Vagina (tissue), 2 donors: ENCODE data around the gene CCDC134. TPM values are rescaled to one million over a fixed set of nuclear protein-coding genes. Genes with fewer than 3 reads are reported as not detected.
A peak's percentile ranks its signal among the peaks of the same experiment; 100 is the strongest.
"Not testable (repeated sequence)": the region's sequence is repeated elsewhere in the genome, so short reads cannot be mapped to it uniquely, and the experiment has no call there.

Experiments
- DNase-seq, 2 donors: peaks; one replicate each; pipeline ENCODE4 v3.0.0-alpha.2; 2017; ENCODE audit errors: extremely low spot score in 2 of 2
- H3K27ac ChIP-seq: fragments of 200-600 bp; sonication (generic); one replicate; pipeline ENCODE4 v1.5.1; 2019
- H3K27me3 ChIP-seq: fragments of 200-600 bp; sonication (generic); one replicate; pipeline ENCODE4 v1.5.1; 2019
- H3K36me3 ChIP-seq, 2 donors: fragments of 200-600 bp; sonication (generic); one replicate each; pipeline ENCODE4 v1.5.1; 2017 to 2019
- H3K4me1 ChIP-seq: fragments of 200-600 bp; sonication (generic); one replicate; pipeline ENCODE4 v1.5.1; 2019
- H3K4me3 ChIP-seq, 2 donors: fragments of 200-600 bp; sonication (generic); 1 replicate in 1 of 2; 2 replicates in 1 of 2; pipeline ENCODE4 v1.5.1; 2016 to 2019
- H3K9me3 ChIP-seq: fragments of 200-600 bp; sonication (generic); one replicate; pipeline ENCODE4 v1.5.1; 2019
- POLR2A ChIP-seq, 2 donors: fragments of 450-650 bp; IDR thresholded peaks; one replicate each; pipeline ENCODE4 v1.6.1; 2017; ENCODE audit warnings: antibody characterized with exemption in 2 of 2, mild to moderate bottlenecking in 2 of 2, moderate library complexity in 2 of 2
- POLR2AphosphoS5 ChIP-seq, 2 donors: sonication (generic); formaldehyde crosslinking; IDR thresholded peaks; one replicate each; pipeline ENCODE4 v1.9.0; 2017; ENCODE audit warnings: antibody characterized with exemption in 2 of 2, mild to moderate bottlenecking in 2 of 2, low read depth in 1 of 2; ENCODE audit not compliant: insufficient read depth in 1 of 2
- intact Hi-C: fragments of 100-400 bp; cut with DNase I; formaldehyde crosslinking; loops from one replicate; pipeline ENCODE4 v1.15.1; 2023
- total RNA-seq: library from RNA; depleted of rRNA; stranded (reverse); fragments of >200 nt; gene quantifications from one replicate; pipeline ENCODE4 v1.2.3, GENCODE V29; 2016
- TF ChIP-seq, protein P1 (sequence below), 3 experiments: fragments of 450-650 bp in 2 of 3; fragments of 200-600 bp in 1 of 3; sonication (generic) in 1 of 3; IDR thresholded peaks; one replicate each; pipeline ENCODE4 v1.5.1; 2017 to 2019; ENCODE audit warnings: antibody characterized with exemption in 3 of 3, mild to moderate bottlenecking in 2 of 3, moderate library complexity in 2 of 3

Gene CCDC134
- total RNA-seq, 1 donor from 2014 or later: 8.8 TPM

DNA sequence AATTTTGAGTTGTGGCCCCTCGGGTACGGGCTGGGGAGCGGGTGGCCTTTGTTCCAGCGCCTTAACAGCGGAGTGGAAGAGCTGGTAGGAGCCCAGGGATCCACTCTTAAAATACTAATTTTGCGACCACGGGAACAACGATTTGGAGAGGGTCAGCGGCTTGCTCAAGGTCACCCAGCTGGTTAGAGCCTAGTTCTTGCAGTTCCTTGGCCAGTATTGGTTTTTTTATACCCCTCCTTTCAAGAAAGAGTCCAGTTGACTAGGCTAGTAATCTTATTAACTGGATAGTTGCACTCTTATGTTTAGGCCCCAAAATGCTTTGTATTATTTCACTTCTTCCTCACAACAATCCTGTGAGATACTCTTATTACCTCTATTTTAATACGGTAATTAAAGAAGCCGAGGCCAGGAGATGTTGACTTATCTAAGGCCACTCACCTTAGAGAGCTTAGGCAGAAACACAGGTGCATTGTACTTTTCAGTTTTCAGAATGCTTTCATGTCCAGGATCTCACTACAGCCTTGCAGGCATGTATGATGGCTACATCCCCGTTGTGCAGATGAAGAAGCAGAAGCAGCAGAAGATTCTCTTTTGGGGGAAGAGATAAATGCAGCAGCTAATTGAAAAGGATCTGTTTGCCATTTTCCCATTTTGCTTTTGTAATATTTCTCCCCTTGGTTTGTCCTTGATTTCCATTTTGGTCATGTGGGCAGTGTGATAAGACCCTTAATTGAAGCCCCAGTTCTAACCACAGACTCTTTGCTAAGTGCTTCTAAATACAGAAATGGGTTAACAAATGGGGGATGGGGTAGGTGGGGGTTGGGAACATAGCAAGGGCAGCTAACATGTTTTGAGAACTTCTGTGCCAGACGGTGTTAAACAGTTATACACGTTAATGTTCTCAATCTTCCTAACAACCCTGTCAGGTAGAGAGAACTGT is 33.8 kb downstream of the CCDC134 start:
- H3K36me3 ChIP-seq: no peaks in the 10 kb centered on the region
- no peaks in the 10 kb centered on the region for H3K27me3 ChIP-seq
- peak overlapping the region; percentile 99 for H3K27ac ChIP-seq
- TF ChIP-seq POLR2A (IDR thresholded peaks at IDR 0.05) (no peak), POLR2AphosphoS5 (IDR thresholded peaks at IDR 0.05; ENCODE audit: insufficient read depth in 1 of 2, low read depth in 1 of 2) (no peak)
- TF ChIP-seq, protein P1, sequence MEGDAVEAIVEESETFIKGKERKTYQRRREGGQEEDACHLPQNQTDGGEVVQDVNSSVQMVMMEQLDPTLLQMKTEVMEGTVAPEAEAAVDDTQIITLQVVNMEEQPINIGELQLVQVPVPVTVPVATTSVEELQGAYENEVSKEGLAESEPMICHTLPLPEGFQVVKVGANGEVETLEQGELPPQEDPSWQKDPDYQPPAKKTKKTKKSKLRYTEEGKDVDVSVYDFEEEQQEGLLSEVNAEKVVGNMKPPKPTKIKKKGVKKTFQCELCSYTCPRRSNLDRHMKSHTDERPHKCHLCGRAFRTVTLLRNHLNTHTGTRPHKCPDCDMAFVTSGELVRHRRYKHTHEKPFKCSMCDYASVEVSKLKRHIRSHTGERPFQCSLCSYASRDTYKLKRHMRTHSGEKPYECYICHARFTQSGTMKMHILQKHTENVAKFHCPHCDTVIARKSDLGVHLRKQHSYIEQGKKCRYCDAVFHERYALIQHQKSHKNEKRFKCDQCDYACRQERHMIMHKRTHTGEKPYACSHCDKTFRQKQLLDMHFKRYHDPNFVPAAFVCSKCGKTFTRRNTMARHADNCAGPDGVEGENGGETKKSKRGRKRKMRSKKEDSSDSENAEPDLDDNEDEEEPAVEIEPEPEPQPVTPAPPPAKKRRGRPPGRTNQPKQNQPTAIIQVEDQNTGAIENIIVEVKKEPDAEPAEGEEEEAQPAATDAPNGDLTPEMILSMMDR (IDR thresholded peaks at IDR 0.05): no peak
- peak overlapping the region; percentile 70 to 87 for H3K4me3 ChIP-seq
- intact Hi-C loops: no loop called here
- H3K4me1 ChIP-seq: peaks cover 39% of the 10 kb centered on the region
- no peak for DNase-seq
- no peaks in the 10 kb centered on the region for H3K9me3 ChIP-seq

DNA sequence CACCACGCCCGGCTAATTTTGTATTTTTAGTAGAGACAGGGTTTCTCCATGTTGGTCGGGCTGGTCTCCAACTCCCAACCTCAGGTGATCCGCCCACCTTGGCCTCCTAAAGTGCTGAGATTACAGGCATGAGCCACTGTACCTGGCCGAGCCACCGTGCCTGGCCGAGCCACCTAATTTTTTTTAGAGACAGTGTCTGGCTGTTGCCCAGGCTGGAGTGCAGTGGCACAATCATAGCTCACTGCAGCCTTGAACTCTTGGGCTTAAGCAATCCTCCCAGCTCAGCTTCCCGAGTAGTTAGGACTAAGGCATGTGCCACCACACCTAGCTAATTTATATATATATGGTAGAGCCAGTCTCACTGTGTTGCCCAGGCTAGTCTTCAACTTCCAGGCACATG is 35.0 kb downstream of the CCDC134 start:
- H3K27me3 ChIP-seq, DNase-seq, H3K36me3 ChIP-seq, H3K9me3 ChIP-seq, intact Hi-C loops, H3K4me3 ChIP-seq: not testable (repeated sequence)
- Histone ChIP-seq H3K27ac (peak overlapping the region; percentile 54), H3K4me1 (peaks cover 51% of the 10 kb centered on the region)

DNA sequence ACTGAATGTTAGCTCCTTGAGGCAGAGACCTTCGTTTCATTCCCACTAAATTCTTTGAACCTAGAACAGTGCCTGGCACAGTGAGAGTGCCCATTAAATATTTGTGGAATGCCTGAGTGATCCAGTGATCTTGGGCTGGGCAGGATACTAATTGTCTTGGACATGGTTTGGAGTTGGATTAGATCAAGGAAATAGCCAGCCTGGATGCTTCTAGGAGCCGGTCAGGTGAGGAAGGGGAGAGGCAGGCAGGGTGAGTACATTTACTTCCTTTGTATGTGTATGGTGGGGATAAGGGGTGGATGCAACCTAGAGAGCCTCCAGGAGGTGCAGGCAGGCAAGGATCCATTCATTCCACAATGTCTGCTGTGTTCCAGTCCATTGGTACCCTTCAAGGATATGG is 36.1 kb downstream of the CCDC134 start:
- no peak for DNase-seq
- intact Hi-C loops: no loop called here
- H3K27ac ChIP-seq: peak overlapping the region; percentile 54
- TF ChIP-seq POLR2AphosphoS5 (IDR thresholded peaks at IDR 0.05; ENCODE audit: insufficient read depth in 1 of 2, low read depth in 1 of 2): no peak
- TF ChIP-seq, protein P1 (IDR thresholded peaks at IDR 0.05): no peak
- TF ChIP-seq POLR2A (IDR thresholded peaks at IDR 0.05): no peak
- peaks cover 59% of the 10 kb centered on the region for H3K4me1 ChIP-seq
- no peak overlapping the region for H3K4me3 ChIP-seq
- no peaks in the 10 kb centered on the region for H3K27me3 ChIP-seq
- no peaks in the 10 kb centered on the region for H3K36me3 ChIP-seq
- no peaks in the 10 kb centered on the region for H3K9me3 ChIP-seq

DNA sequence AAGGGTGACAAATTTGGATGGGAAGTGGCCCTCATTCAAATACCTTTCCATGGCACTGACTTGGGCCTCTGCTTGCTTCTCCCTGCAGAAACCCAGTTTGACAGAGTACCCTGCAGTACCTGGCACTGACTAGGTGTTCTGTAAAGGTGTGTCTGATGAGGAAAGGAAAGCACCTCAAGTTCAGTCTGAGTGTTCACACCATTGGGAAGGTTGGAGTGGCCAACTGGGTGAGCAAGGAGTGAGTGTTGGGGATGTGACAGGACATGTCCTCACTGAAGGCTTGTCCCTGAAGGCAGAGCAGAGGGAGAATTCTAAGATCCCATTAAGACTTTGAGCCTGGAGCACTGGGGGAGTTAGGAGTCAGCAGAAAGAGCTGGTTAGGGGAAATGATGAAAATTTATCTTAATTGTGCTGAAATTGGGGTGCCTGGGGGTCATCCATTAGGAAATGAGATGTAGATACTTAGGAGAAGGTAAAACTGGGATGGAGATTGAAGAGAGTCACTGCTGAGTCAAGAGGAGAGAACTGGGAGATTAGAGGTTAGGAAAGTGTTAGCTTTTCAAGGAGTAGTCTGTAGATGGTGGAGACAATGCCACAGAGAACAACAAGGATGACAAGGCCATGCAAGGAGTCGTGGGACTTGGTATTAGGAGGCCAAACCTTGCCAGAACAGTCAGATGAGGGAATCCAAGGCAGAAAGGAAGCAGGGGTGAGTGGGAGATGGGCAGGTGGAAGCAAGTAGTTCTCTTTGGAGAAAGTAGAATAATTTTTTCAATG is 38.6 kb downstream of the CCDC134 start:
- peak in 1 of 2 donors; percentile 84 for DNase-seq
- Histone ChIP-seq H3K27me3 (no peaks in the 10 kb centered on the region), H3K27ac (peak overlapping the region; percentile 42), H3K9me3 (no peaks in the 10 kb centered on the region), H3K4me1 (peaks cover 72% of the 10 kb centered on the region), H3K4me3 (no peak overlapping the region), H3K36me3 (no peaks in the 10 kb centered on the region)
- TF ChIP-seq, protein P1 (IDR thresholded peaks at IDR 0.05): no peak
- peak in 1 of 2 donors; percentile 15 for TF ChIP-seq POLR2AphosphoS5 (IDR thresholded peaks at IDR 0.05; ENCODE audit: insufficient read depth in 1 of 2, low read depth in 1 of 2)
- intact Hi-C loops: no loop called here

DNA sequence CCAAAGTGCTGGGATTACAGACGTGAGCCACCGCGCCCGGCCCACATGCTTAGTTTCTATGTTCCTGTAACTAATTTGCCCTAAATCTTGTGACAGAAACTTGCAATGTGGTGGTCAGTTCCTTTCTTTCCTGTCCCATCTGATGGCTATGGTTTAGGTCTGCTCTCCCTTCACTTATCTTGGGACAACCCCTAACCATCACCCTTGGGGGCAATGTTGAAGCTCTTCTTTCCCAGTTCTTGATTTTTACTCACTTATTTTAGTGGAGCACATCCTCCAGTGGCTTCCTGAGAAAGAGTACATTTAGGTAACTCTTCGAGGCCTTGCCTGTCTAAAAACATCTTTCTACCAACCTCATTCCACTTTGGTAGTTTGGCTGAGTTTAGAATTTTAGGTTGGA is 39.7 kb downstream of the CCDC134 start:
- H3K27ac ChIP-seq: peak overlapping the region; percentile 0
- H3K4me1 ChIP-seq: peaks cover 75% of the 10 kb centered on the region

More for the DNA sequence above, 39.7 kb downstream of the CCDC134 start:
- Histone ChIP-seq H3K9me3 (no peaks in the 10 kb centered on the region), H3K4me3 (no peak overlapping the region), H3K27me3 (no peaks in the 10 kb centered on the region), H3K36me3 (no peaks in the 10 kb centered on the region)
- no peak for DNase-seq
- intact Hi-C loops: no loop called here
- TF ChIP-seq, protein P1 (IDR thresholded peaks at IDR 0.05): no peak
- TF ChIP-seq POLR2AphosphoS5 (IDR thresholded peaks at IDR 0.05; ENCODE audit: insufficient read depth in 1 of 2, low read depth in 1 of 2) (no peak), POLR2A (IDR thresholded peaks at IDR 0.05) (no peak)
